Kidney epithelial cell (primary cell): ENCODE measurements around the gene NEK7. TPM values are rescaled to one million over a fixed set of nuclear protein-coding genes. Genes with fewer than 3 reads are reported as not detected.
"Not testable (repeated sequence)": the region's sequence is repeated elsewhere in the genome, so short reads cannot be mapped to it uniquely, and the experiment has no call there.

Experiments
- DNase-seq: peaks from one replicate; pipeline ENCODE4 v3.0.0-alpha.2; 2010; ENCODE audit warnings: low read depth
- H3K27me3 ChIP-seq: 2 replicates; pipeline ENCODE4 v1.6.0; 2011; ENCODE audit warnings: low read length; ENCODE audit not compliant: control insufficient read depth, insufficient read depth
- H3K36me3 ChIP-seq: 2 replicates; pipeline ENCODE4 v1.5.1; 2011; ENCODE audit warnings: low read length; ENCODE audit not compliant: control insufficient read depth, insufficient read depth
- H3K4me3 ChIP-seq: 2 replicates; pipeline ENCODE4 v1.5.1; 2011; ENCODE audit warnings: low read depth, mild to moderate bottlenecking, control low read depth, low read length
- total RNA-seq: library from RNA; depleted of rRNA; stranded (reverse); fragments of >200 nt; gene quantifications from 2 replicates; pipeline ENCODE4 v1.2.3, GENCODE V29; 2015
- TF ChIP-seq, protein P1 (sequence below): IDR thresholded peaks from 2 replicates; pipeline ENCODE4 v1.5.1; 2011; ENCODE audit warnings: mild to moderate bottlenecking, moderate library complexity, low read length, control low read depth, inconsistent platforms; ENCODE audit not compliant: insufficient read depth, poor library complexity, severe bottlenecking

NEK7 gene
- total RNA-seq, 1 donor from 2014 or later: 27.7 TPM

DNA sequence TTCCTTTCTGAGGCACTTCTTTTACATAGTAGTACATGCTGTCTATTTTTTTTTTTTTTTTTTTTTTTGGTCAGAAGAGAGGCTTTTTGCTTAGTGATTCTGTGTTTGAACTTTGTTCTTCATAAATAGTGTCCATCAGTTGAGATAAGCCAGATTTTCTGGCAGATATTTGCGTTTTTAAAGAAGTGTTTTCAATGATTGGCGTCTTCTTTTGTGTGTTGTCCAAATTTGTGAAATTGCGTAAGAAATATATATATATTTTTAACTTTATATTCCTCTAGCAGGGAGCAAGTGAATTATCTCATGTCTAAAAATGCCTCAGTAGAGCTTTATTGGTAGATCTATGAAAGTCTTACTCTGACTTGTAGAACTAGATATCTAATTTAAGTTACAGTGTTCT, 28.3 kb downstream of the NEK7 start:
- H3K36me3 ChIP-seq: no peaks in the 10 kb centered on the region
- no peak overlapping the region for H3K4me3 ChIP-seq
- no peak for DNase-seq
- no peaks in the 10 kb centered on the region for H3K27me3 ChIP-seq
- TF ChIP-seq, protein P1, sequence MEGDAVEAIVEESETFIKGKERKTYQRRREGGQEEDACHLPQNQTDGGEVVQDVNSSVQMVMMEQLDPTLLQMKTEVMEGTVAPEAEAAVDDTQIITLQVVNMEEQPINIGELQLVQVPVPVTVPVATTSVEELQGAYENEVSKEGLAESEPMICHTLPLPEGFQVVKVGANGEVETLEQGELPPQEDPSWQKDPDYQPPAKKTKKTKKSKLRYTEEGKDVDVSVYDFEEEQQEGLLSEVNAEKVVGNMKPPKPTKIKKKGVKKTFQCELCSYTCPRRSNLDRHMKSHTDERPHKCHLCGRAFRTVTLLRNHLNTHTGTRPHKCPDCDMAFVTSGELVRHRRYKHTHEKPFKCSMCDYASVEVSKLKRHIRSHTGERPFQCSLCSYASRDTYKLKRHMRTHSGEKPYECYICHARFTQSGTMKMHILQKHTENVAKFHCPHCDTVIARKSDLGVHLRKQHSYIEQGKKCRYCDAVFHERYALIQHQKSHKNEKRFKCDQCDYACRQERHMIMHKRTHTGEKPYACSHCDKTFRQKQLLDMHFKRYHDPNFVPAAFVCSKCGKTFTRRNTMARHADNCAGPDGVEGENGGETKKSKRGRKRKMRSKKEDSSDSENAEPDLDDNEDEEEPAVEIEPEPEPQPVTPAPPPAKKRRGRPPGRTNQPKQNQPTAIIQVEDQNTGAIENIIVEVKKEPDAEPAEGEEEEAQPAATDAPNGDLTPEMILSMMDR: no peak

DNA sequence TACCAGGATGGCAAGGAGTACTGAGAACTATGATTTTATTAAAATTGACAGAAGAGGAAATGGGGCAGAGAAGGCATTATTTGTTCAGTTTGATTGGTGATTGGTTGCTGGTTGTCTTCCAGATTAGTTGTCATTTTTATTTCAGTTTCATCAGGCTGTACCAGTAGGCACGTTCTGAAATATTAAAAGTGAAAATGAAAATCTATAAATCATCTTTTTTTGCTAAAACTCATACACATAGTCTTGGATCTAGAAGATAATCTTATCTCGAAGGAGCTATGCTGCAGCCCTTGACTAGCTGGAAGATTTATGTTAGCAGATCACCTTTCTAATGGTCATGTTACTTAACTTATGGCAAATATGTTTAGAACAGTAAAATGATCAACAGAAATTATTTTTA, 29.0 kb downstream of the NEK7 start:
- TF ChIP-seq, protein P1: no peak
- Histone ChIP-seq H3K4me3 (no peak overlapping the region), H3K27me3 (no peaks in the 10 kb centered on the region), H3K36me3 (no peaks in the 10 kb centered on the region)
- no peak for DNase-seq

DNA sequence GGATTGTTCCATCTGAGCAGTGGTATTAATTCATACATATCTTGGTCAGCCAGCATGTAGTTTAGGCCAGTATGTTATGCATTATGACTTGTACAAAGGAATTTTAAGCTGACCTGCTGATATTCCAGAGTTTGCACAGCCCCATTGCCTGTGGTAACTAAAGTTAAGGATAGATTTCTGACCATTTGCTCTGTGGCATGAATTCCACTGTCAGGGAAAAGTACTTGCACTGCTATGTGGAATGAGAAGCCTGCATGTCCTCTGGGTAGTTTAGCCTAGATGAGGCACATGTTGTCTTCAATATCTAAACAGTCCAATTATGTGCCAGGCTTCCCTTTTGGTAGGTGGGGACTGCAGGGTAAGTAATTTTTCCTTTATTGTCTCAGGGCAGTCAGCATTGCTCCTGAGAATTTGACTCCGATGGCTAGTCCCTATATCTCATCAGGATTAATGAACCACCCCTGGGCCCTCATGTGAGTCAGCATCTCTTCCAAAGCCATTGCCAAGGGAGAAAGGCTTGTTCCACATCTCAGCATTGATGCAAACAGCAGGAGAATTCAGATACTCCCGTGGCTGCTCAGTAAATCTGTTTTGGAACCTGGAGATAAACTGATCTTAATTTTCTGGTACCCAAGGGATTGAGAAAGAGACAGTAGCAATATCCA, 30.2 kb downstream of the NEK7 start:
- Histone ChIP-seq H3K36me3 (no peaks in the 10 kb centered on the region), H3K4me3 (no peak overlapping the region), H3K27me3 (no peaks in the 10 kb centered on the region)
- no peak for DNase-seq
- TF ChIP-seq, protein P1: no peak

GRCh38 chr1:198187973-198188588, 31.3 kb downstream of the NEK7 start:
- Histone ChIP-seq H3K36me3 (no peaks in the 10 kb centered on the region), H3K27me3 (no peaks in the 10 kb centered on the region), H3K4me3 (no peak overlapping the region)
- DNase-seq: no peak
- TF ChIP-seq, protein P1: no peak

- no peak overlapping the region for H3K4me3 ChIP-seq
- H3K36me3 ChIP-seq: no peaks in the 10 kb centered on the region
- DNase-seq: no peak
- TF ChIP-seq, protein P1: no peak
- no peaks in the 10 kb centered on the region for H3K27me3 ChIP-seq
Measured at GRCh38 chr1:198191117-198191516, 34.3 kb downstream of the NEK7 start.

GRCh38 chr1:198193871-198194270, 37.1 kb downstream of the NEK7 start:
- not testable (repeated sequence) for H3K36me3 ChIP-seq, DNase-seq, H3K4me3 ChIP-seq, H3K27me3 ChIP-seq
